Right renal cortex interstitium (tissue), 3 donors: ENCODE data around the gene MAN1A1. TPM values are rescaled to one million over a fixed set of nuclear protein-coding genes. Genes with fewer than 3 reads are reported as not detected.

Experiments used
- DNase-seq, 3 donors: peaks; one replicate each; pipeline ENCODE4 v3.0.0-alpha.2; 2013; ENCODE audit warnings: low read depth in 3 of 3, low spot score in 2 of 3
- polyA plus RNA-seq, 3 donors: library from polyadenylated mRNA; unstranded; fragments of 120-200 nt; gene quantifications; one replicate each; pipeline ENCODE4 v1.2.1, GENCODE V29; 2013; ENCODE audit not compliant: insufficient read length in 3 of 3

Gene MAN1A1
- polyA plus RNA-seq, 3 donors = 89.0 to 98.6 (median 94.1) TPM

DNA sequence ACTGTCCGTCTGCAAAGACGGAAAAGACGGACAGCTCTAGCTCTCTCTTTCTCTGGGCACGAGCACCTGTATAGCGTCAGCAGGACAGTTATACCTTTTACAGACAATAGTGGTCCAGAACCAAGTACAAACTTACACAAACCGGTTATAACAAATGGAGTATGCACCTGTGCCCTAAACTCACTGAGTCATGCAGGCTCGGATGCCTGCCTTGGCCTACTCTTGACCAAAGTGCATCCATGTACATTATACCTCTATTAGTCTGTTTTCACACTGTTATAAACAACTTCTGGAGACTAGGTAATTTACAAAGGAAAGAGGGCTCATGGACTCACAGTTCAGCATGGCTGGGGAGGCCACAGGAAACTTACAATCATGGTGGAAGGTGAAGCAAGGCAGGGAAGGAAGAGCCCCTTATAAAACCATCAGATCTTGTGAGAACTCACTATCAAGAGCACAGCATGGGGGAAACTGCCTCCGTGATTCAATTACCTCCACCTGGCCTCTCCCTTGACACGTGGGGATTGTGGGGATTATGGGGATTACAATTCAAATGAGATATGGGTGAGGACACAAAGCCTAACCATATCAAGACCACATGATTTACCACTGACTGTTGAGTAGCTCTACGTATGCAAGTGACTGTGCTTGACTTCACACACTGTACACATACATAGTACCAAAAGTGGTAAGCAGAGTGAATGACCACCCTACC lies 23.1 kb downstream of the MAN1A1 start:
- DNase-seq = no peak

GRCh38 chr6:119325559-119326265 lies 23.8 kb downstream of the MAN1A1 start:
- DNase-seq = no peak

DNA sequence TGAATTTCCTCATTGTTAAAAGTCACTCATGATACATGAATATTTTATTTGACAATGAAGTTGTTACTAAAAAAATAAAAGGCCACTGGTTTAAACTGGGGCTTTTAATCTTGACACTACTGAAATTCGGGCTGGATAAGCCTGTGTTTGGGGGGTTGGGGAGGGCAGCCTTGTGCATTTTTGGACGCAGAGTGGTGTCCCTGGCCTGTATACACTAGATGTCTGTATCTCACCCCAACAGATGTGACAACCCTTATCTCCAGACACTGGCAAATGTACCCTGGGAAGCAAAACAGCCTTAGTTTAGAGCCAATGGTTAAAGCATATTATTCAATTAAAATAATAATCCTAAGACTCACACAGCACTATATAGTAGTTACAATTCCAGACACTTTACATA lies 24.8 kb downstream of the MAN1A1 start:
- no peak for DNase-seq

DNA sequence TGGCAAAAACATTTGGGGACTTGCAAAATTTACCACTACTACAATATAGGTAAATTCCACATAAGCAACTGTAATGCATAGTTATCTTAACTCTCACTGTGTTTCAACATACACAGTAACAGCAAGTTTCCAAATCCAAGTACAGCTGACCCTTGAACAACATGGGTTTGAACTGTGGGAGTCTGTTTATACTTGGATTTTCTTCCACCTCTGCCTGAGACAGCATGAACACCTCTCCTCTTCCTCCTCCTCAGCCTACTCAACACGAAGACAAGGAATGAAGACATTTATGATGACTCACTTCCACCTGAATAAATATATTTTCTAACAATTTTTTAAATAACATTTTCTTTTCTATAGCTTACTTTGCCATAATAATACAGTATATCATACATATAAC lies 25.6 kb downstream of the MAN1A1 start:
- no peak for DNase-seq

- no peak for DNase-seq
Measured at GRCh38 chr6:119323478-119323877, 26.1 kb downstream of the MAN1A1 start.

DNA sequence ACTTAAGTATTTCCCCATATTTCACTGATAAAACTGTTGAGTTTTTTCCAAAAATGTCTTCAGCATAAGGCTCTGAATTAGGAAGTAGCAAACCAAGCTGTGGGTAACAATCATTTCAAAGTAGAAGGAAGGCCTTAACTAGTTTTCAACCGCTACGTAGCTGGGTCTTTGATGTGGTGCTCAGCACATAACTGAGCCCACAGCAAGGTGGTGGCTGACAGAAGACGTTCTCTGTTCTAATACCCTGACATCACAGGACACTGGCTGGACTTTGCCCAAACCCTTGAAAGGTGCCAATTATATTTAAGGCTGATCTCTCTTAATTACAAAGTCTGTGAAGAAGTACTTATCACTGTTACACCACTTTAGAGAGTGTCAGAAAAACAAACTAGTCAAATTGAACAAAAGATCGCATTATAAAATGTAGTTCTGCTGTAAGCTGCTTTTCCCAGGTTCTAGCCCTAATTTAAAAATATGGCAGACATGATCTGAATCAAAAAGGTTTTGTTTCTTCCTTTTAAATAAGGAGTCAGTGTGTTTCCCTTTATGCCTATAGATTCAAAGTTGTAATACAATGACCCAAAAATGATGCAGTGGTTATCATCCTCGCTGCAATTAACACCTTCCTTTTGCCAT lies 26.7 kb downstream of the MAN1A1 start:
- DNase-seq = no peak

DNA sequence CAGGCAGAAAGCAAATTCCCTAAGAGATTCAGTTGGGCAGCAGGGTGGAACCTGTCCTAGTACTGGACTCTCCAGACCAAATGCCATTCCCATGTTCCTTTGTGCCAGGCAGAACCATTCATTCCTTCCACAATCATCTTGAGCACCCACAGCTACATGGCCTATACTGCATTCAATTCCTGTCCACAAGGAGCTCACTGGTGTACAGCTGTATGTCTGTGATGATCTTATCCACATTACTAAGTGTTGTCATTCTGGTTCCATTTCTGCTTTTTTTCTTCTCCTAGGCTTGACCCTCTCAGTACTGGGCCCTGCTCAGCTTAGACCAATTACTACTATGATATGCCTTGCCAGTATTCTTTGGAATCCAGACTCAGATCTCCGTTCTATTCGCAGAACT lies 27.5 kb downstream of the MAN1A1 start:
- no peak for DNase-seq

DNA sequence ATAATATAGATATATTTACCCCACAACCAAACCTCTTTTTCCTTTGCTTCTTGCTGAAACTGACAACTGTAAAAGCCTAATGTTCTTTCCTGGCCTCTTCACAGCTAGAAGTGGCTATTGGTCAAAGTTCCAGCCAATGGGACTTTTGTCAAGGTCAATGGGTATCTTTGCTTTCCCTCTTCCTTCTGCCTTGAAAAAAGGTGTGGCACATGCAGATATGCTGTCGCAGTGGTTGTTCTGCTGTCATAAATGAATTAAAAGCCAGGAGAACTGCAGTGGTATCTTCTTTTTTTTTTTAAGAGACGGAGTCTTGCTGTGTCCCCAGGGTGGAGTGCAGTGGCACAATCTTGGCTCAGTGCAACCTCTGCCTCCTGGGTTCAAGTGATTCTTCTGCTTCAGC lies 29.9 kb downstream of the MAN1A1 start:
- no peak for DNase-seq

DNA sequence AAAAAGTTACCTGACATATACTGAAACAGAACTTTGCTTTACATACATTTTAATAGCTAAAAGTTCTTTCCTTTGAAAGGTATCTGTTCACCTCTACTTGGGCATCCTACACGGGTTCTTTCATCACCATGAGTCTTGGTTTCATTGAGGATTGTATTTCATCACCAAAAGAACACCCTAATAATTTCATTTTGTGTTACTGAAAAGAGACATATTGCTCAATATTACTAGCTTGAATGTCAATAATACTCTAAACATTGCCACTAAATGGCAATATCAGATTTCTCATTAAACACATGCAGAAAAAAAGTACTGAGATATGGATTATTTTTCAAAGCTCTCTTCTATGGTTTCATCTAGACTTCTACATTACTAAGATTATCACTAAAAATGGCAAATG lies 30.8 kb downstream of the MAN1A1 start:
- no peak for DNase-seq

GRCh38 chr6:119318176-119318575 lies 31.4 kb downstream of the MAN1A1 start:
- no peak for DNase-seq

GRCh38 chr6:119317007-119317406 lies 32.6 kb downstream of the MAN1A1 start:
- no peak for DNase-seq

DNA sequence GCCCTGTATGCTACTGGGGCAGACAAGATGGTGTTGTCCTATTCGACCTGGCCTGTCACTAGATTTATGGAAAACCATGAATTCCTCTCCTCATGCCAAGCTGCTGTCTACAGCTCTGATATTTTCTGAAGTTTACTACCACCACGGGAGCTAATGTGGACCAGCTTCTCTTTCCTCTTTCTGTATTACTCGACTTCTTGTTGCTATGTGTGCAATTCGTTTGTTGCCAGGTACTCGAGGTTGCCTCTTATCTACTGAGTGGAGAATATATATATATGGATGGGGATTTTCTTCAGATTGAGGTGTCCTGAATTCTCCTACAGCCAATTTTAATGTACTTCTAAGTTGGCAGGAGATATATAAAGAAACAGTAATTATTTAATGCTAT lies 34.7 kb downstream of the MAN1A1 start:
- DNase-seq = no peak

DNA sequence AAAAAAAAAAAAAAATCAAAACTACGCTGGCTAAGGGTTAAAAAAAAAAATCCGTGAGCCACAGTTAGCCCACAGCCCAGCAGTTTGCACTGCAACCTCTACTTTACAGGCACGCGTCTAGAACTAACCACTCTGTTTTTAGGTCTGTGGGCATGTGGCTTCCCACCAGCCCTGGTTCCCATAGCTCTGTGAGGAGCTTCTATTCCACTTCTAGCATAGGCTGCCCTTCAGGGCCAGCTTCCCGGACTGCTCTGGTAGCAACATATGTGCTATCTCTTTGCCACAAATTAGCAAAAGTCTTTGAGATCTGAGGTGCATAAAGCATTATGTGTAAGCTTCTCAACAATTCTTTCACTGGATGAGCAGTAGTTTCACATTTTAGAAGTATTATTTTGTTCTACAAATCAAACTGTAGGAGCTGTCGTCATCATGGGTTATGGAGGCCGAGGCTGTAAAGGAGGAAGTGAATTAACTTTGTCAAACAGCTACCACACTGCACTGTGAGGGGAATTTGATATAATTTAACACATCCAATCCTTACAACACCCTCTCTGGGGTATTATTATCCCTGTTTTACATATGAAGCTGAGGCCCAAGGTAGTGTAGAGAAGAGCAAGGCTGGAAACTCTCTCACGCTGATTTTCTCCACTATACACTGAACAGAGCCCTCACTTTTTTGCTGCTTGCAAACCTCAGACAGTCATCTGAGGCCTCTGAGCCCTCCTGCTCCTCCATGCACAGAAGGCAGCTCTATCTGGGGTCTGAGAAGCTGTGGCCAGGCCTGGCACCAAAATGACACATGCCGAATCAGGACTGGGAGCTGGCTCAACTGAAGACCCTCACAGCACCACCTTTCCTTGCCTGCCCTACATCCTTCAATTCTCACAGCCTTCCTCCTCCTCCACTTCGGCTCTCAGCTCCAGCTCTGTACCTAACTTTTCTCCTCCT lies 35.4 kb downstream of the MAN1A1 start:
- DNase-seq = no peak

DNA sequence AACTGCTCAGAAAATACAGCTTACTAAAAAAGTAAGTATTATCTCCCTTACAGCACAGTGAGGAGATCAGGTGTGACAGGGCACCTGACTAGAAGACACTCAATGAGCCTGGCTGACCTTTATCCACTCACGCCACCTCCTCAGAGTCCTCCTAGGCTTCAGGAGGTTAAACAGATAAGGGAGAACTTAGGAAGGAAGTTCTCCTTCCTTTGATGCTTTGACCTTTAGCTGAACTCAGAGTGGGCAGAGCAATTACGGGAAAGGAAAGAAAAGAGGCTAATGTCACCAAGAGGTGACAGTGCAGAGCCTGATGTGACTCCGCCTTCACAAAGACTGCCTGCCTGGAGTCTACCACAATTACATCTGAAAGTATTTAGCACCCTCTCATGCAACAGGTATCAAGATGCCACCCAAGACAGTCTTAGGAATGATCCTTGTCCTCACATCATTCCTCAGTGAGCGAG lies 36.7 kb downstream of the MAN1A1 start:
- DNase-seq = no peak

DNA sequence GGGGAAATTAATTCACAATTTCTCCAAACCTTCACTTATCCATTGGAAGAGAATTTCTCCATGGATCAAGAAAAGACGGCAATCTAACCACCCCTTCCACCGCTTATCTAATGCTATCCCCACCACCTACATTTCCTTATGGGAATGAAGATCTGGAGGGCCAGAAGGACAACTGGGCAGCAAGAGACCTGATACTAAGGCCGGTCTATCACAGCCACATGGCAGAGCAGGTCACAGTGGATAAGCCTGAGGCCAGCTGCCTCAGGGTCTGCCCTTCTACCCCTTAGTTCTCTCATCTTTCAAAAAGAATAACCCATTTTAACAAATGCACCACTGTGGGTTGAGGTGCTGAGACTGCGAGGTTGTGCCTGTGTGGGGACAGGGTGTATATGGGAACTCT lies 37.1 kb downstream of the MAN1A1 start:
- no peak for DNase-seq

DNA sequence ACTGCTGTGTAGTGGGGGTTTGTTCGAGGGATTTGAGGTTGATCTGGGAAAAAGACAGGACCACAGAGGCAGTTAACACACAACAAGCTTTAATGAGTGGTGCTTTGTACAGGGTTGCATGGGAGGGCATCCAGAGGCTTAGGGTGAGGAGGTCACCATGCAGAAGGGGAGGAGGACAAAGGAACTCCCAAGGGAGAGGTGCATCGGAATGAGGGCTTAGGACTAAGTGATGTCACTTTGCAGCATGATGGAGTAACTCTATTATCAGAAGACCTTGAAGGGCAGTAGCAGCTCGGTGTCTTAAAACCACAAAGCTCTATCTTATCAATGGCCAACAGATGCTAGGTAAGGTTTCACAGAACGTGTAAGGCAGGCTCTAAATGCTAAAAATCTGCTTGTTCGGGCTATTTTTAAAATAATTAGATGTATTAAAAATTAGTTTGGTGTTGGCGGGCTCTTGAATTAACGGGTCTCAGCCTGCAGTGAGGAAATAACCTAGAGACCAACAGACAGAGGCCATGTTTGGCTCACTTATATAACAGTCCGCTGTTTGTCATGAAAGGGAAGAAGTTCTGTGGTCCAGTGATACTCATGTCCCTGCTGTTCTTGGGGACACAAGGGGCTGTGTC lies 37.9 kb downstream of the MAN1A1 start:
- no peak for DNase-seq

- no peak for DNase-seq
Measured at GRCh38 chr6:119310486-119311036, 39.0 kb downstream of the MAN1A1 start.

DNA sequence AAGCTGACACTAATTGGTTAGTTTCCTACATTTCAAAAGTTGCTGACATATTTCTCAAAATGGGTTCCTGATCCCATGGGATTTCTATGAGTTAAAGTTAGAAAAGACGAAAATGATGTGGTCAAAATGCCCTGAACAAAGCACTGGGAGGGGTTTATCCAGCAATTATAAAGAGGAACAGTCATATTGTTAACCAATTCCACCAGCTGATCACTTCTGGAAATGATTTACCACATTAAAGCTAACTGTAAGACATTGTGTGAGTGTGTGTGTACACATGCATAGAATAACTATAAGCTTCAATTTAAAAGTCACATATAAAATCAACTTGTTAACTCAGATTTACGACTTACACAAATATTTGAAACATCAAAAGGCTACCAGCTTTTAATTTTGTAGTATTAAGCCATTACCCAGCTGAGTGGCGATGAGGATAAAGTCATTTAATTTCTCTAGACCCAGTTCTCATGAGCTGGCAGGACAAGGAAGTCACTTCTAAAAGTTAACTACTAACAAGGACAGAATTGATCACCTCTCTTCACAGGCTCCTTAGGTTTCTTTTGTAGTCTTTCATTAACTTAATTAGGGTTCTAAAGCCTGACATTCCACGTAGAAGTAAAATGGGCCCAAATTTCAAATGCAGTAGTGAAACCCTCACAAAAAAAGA lies 40.4 kb downstream of the MAN1A1 start:
- peak in 1 of 3 donors; percentile 23 for DNase-seq

DNA sequence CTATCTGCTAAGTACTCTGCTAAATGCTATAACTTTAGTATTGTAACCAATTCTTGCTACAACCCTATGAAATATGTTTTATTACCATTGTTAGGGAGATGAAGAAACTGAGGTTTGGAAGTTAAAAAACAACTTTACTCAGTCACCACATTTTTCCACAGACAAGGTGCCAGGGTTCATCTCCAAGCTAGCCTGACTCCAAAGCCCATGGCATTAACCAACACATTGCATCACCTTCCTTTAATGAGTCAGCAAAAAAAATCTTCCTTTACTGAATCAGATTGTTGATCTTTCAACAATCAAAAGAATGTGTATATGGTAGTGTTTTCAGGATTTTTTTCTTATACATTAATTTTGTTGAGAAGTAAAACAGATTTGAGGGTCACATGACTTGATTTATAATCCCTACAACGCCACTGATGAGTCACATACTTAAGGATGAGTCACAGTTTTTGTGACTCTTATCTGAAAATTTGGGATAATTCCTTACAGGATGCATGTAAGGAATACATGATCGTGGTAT lies 41.5 kb downstream of the MAN1A1 start:
- no peak for DNase-seq
